Nephron progenitor cell (in vitro differentiated cells): ENCODE measurements around the gene MYO1D.

Experiments
- DNase-seq: peaks from one replicate; pipeline ENCODE4 v3.0.0; 2021
- H3K27ac Mint-ChIP-seq: 2 replicates; pipeline ENCODE4 v1.8.0; 2021; ENCODE audit warnings: mild to moderate bottlenecking, moderate library complexity, mixed read lengths
- H3K27me3 Mint-ChIP-seq: 2 replicates; pipeline ENCODE4 v1.8.0; 2021; ENCODE audit warnings: mild to moderate bottlenecking, low read depth, mixed read lengths; ENCODE audit not compliant: poor library complexity
- H3K36me3 Mint-ChIP-seq: 2 replicates; pipeline ENCODE4 v1.8.0; 2021; ENCODE audit warnings: low read depth, mixed read lengths
- H3K4me1 Mint-ChIP-seq: 2 replicates; pipeline ENCODE4 v1.8.0; 2021; ENCODE audit warnings: mixed read lengths
- H3K4me3 Mint-ChIP-seq: 2 replicates; pipeline ENCODE4 v1.8.0; 2021; ENCODE audit warnings: mild to moderate bottlenecking, moderate library complexity, mixed read lengths
- H3K9me3 Mint-ChIP-seq: 2 replicates; pipeline ENCODE4 v1.8.0; 2021; ENCODE audit warnings: mild to moderate bottlenecking, moderate library complexity, mixed read lengths
- TF ChIP-seq, protein P1 (sequence below): fragments of 200-600 bp; sonication (generic); IDR thresholded peaks from 2 replicates; pipeline ENCODE4 v1.5.0; 2021; ENCODE audit warnings: antibody characterized with exemption

The MYO1D gene

DNA sequence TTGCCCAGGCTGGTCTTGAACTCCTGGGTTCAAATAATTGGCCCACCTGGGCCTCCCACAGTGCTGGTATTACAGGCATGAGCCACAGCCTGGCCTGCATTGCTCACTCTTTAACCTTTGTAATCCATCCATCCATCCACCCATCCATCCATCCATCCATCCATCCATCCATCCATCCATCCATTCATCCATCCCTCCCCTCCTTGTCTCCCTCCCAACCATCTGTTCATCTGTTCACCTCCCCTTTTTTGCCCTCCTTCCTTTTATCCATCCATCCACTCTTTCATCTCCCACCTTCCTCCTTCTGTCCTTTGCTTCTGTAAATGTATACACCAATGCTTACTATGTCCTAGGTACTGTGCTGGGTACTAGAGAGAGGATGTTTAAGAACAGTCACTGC is 324.6 kb downstream of the MYO1D start:
- Mint-ChIP-seq H3K27me3 (peaks cover 3% of the 10 kb centered on the region), H3K27ac (no peak overlapping the region), H3K4me3 (no peak overlapping the region), H3K9me3 (no peaks in the 10 kb centered on the region), H3K4me1 (peaks cover 12% of the 10 kb centered on the region), H3K36me3 (no peaks in the 10 kb centered on the region)
- TF ChIP-seq, protein P1, sequence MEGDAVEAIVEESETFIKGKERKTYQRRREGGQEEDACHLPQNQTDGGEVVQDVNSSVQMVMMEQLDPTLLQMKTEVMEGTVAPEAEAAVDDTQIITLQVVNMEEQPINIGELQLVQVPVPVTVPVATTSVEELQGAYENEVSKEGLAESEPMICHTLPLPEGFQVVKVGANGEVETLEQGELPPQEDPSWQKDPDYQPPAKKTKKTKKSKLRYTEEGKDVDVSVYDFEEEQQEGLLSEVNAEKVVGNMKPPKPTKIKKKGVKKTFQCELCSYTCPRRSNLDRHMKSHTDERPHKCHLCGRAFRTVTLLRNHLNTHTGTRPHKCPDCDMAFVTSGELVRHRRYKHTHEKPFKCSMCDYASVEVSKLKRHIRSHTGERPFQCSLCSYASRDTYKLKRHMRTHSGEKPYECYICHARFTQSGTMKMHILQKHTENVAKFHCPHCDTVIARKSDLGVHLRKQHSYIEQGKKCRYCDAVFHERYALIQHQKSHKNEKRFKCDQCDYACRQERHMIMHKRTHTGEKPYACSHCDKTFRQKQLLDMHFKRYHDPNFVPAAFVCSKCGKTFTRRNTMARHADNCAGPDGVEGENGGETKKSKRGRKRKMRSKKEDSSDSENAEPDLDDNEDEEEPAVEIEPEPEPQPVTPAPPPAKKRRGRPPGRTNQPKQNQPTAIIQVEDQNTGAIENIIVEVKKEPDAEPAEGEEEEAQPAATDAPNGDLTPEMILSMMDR = no peak
- DNase-seq = no peak

DNA sequence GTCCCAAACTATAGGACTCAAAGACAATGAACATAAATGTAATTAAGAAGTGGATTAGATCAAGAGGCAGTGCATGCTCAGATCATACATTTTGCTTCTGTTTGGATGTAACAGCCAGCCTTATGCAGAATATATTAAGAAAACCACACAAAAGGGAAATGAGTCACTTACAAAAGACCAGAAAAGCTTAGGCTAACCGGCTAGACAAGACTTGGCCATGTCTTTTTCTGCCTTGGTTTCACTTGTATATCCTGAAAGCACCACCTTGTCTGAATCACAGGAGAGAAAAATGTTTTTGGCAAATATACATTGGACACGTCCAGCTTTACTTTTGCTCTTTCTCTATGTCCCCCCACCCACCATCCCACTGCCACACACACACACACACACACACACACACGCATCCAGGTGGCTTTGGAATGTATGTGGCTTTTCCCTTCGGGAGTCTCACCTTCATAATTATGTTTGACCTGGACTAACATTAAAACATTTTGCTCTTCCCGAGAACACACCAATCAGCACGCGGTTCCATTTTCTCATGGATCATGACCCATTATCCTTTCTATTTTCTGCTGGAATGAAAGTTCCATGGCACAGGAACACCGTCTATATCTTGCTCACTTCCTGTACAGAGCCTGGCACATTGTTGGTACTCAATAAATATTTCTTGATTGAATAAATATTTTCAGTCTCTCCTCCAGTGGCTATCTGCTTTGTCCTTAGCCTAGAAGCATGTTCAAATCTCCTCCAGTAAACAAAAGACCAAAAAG is 325.6 kb downstream of the MYO1D start:
- Mint-ChIP-seq H3K27me3 (peaks cover 3% of the 10 kb centered on the region), H3K9me3 (no peaks in the 10 kb centered on the region), H3K4me1 (peaks cover 12% of the 10 kb centered on the region), H3K36me3 (no peaks in the 10 kb centered on the region), H3K27ac (no peak overlapping the region), H3K4me3 (no peak overlapping the region)
- TF ChIP-seq, protein P1 = no peak
- no peak for DNase-seq

DNA sequence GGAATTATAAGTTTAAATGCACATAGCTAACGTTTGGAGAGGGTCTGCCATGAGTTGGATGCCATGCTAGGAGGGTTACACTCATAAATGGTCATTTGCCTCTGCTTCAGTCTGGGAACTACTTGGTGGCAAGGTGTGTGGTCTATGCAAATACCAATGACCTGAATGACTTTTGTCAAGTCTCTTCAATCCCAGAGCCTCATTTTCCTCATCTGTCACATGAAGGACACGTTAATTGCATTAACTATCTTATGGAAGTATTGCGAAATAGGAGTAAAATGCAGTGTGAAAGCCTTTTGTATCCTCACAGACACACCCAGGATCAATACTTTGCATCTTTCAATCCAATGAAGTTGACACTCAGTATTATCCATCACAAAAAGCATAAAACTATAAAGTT is 327.4 kb downstream of the MYO1D start:
- Mint-ChIP-seq H3K36me3 (no peaks in the 10 kb centered on the region), H3K27me3 (peaks cover 3% of the 10 kb centered on the region), H3K4me1 (peaks cover 17% of the 10 kb centered on the region), H3K9me3 (no peaks in the 10 kb centered on the region), H3K27ac (no peak overlapping the region), H3K4me3 (no peak overlapping the region)
- TF ChIP-seq, protein P1 = no peak
- no peak for DNase-seq

DNA sequence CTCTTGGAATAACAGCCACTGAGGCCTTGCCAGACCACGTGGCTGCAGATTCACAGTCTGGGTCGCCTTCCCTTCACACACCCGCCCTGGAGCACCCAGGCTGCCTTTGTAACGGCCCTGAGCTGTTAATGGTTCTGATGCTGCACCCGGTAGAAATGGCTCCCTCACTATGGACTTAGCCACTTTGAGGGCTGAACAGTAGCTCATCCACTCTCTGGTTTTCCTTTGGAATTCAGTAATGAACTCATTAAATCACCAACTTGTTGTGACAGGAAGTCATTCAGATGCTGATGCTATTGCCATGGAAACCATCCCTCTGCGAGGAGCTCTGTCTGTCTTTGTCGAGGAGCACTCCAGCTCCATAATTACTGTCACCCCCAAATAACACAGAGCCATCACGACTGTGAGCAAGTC is 330.9 kb downstream of the MYO1D start:
- DNase-seq = peak; percentile 14
- H3K4me3 Mint-ChIP-seq = no peak overlapping the region
- H3K9me3 Mint-ChIP-seq = no peaks in the 10 kb centered on the region
- TF ChIP-seq, protein P1 = no peak
- H3K36me3 Mint-ChIP-seq = no peaks in the 10 kb centered on the region
- no peak overlapping the region for H3K27ac Mint-ChIP-seq
- H3K4me1 Mint-ChIP-seq = peaks cover 5% of the 10 kb centered on the region
- peaks cover 6% of the 10 kb centered on the region for H3K27me3 Mint-ChIP-seq

DNA sequence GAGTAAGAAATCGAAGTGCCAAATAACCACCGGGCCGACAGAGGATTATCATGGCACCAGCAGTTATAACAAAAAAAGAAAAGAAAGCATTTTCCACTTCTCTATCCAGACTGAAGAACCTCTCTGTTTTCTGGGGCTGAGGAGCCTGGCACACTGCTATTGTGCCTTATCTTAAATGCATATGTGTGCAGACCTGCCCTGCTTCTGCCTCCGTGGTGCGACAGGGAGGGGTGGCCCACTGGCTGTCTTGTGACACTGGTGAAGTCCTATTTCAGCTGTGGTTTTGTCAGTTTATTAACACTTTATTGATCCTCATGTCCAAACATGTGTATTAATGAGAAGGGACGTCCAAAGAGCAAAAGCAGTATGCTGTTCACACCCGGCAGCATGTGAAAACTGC is 334.7 kb downstream of the MYO1D start:
- Mint-ChIP-seq H3K27me3 (peaks cover 3% of the 10 kb centered on the region), H3K4me1 (peaks cover 7% of the 10 kb centered on the region), H3K4me3 (no peak overlapping the region), H3K27ac (peak overlapping the region; percentile 5), H3K36me3 (peaks cover 16% of the 10 kb centered on the region), H3K9me3 (peaks cover 20% of the 10 kb centered on the region)
- TF ChIP-seq, protein P1 = no peak
- DNase-seq = no peak

DNA sequence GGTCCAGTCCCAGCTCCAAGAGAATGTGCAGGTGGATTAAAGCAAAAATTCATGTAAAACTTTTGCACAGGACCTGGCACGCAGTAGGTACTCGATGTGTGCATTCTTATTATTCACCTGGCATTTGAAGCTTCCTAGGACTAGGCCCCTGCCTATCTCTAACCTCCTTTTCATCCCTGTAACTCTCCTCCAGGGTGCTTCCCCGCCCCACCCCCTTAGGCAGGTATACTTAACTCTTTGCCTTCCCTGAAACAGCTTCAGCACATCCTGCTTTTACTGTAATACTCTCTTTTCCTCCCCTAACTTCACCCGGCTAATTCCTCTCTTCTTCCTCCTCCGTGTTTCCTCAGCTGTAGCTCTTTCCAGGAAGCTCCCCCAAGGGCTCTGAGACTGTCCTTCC is 335.3 kb downstream of the MYO1D start:
- H3K4me3 Mint-ChIP-seq = no peak overlapping the region
- peaks cover 21% of the 10 kb centered on the region for H3K9me3 Mint-ChIP-seq
- TF ChIP-seq, protein P1 = no peak
- peaks cover 3% of the 10 kb centered on the region for H3K27me3 Mint-ChIP-seq
- peaks cover 16% of the 10 kb centered on the region for H3K36me3 Mint-ChIP-seq
- no peak for DNase-seq
- H3K27ac Mint-ChIP-seq = peak overlapping the region; percentile 5
- H3K4me1 Mint-ChIP-seq = peaks cover 12% of the 10 kb centered on the region
